ENCODE measurements around the gene TNS1.

TNS1 gene

DNA sequence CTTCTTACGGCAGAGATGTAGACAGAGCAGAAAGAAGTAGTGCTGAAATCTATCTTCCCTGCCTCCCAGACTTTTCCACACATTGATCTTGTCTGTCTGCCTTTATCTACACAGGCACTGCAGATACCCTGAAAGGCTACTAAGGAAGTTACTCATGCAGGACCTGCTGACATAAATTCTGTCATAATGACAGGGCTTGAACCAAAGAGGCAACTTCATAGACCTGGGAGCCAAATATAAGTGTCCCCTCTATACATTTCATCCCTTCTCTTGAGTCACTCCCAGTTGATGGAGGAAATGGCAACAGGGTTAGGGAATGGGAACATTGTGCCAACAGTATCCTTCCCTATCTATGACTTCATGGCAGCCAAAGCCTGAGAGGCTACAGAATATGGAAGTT, 157.5 kb downstream of the TNS1 start:
- Histone ChIP-seq H3K36me3 (ENCODE audit: insufficient read depth, low read length) (peaks cover 68% of the 10 kb centered on the region), H3K9ac (ENCODE audit: insufficient read length) (no peak overlapping the region), H3K4me3 (no peak overlapping the region), H3K27ac (no peak overlapping the region), H3K9me3 (ENCODE audit: low read depth, low read length) (peaks cover 2% of the 10 kb centered on the region; the same call in 1 of the 2 replicates)
- no peak for DNase-seq (ENCODE audit: low read depth, low spot score)
- TF ChIP-seq EZH2 (IDR thresholded peaks at IDR 0.05) (no peak), FOXP2 (optimal IDR thresholded peaks at IDR 0.05; ENCODE audit: control extremely low read depth, extremely low read length, insufficient read depth) (no peak), POLR2AphosphoS5 (IDR thresholded peaks at IDR 0.05; ENCODE audit: borderline replicate concordance, low read depth, low read length) (no peak)

GRCh38 chr2:217844696-217845095, 158.1 kb downstream of the TNS1 start:
- H3K27ac ChIP-seq: no peak overlapping the region
- no peak overlapping the region for H3K9ac ChIP-seq (ENCODE audit: insufficient read length)
- peaks cover 63% of the 10 kb centered on the region for H3K36me3 ChIP-seq (ENCODE audit: insufficient read depth, low read length)
- TF ChIP-seq FOXP2 (optimal IDR thresholded peaks at IDR 0.05; ENCODE audit: control extremely low read depth, extremely low read length, insufficient read depth) (no peak), POLR2AphosphoS5 (IDR thresholded peaks at IDR 0.05; ENCODE audit: borderline replicate concordance, low read depth, low read length) (no peak), EZH2 (IDR thresholded peaks at IDR 0.05) (no peak)
- H3K9me3 ChIP-seq (ENCODE audit: low read depth, low read length): peaks cover 2% of the 10 kb centered on the region; the same call in 1 of the 2 replicates
- no peak overlapping the region for H3K4me3 ChIP-seq
- no peak for DNase-seq (ENCODE audit: low read depth, low spot score)

- no peak overlapping the region for H3K4me3 ChIP-seq
- H3K9me3 ChIP-seq (ENCODE audit: low read depth, low read length): peaks cover 2% of the 10 kb centered on the region; the same call in 1 of the 2 replicates
- TF ChIP-seq POLR2AphosphoS5 (IDR thresholded peaks at IDR 0.05; ENCODE audit: borderline replicate concordance, low read depth, low read length): no peak
- no peak for TF ChIP-seq EZH2 (IDR thresholded peaks at IDR 0.05)
- H3K36me3 ChIP-seq (ENCODE audit: insufficient read depth, low read length): peaks cover 51% of the 10 kb centered on the region
- H3K27ac ChIP-seq: no peak overlapping the region
- H3K9ac ChIP-seq (ENCODE audit: insufficient read length): no peak overlapping the region
- DNase-seq (ENCODE audit: low read depth, low spot score): no peak
These were observed 159.5 kb downstream of the TNS1 start for GRCh38 chr2:217843324-217843723.

DNA sequence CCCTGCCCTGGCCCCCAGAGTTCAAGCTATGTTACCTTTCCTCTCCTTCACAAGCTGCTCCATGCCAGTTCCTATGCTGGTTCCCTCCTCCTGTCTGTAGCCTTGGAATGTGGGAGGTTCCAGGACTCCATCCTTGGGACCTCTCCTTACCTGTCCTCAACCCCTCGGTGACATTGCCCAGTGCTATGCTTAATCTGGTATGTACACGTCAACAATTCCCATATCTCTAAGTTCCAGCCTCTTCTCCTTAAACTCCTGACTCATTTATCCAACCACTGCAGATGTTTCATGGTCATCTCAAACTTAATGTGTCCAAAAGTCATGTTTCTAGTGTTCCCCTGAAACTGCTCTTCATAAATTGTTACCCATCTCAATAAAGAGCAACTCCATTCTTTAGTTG, 160.8 kb downstream of the TNS1 start:
- TF ChIP-seq POLR2AphosphoS5 (IDR thresholded peaks at IDR 0.05; ENCODE audit: borderline replicate concordance, low read depth, low read length) (no peak), EZH2 (IDR thresholded peaks at IDR 0.05) (no peak), FOXP2 (optimal IDR thresholded peaks at IDR 0.05; ENCODE audit: control extremely low read depth, extremely low read length, insufficient read depth) (no peak)
- Histone ChIP-seq H3K27ac (no peak overlapping the region), H3K4me3 (no peak overlapping the region), H3K36me3 (ENCODE audit: insufficient read depth, low read length) (peaks cover 38% of the 10 kb centered on the region), H3K9me3 (ENCODE audit: low read depth, low read length) (peaks cover 2% of the 10 kb centered on the region; the same call in 1 of the 2 replicates), H3K9ac (ENCODE audit: insufficient read length) (no peak overlapping the region)
- no peak for DNase-seq (ENCODE audit: low read depth, low spot score)

- TF ChIP-seq POLR2AphosphoS5 (IDR thresholded peaks at IDR 0.05; ENCODE audit: borderline replicate concordance, low read depth, low read length) (no peak), FOXP2 (optimal IDR thresholded peaks at IDR 0.05; ENCODE audit: control extremely low read depth, extremely low read length, insufficient read depth) (no peak), EZH2 (IDR thresholded peaks at IDR 0.05) (no peak)
- Histone ChIP-seq H3K9ac (ENCODE audit: insufficient read length) (no peak overlapping the region), H3K9me3 (ENCODE audit: low read depth, low read length) (peaks cover 2% of the 10 kb centered on the region; the same call in 1 of the 2 replicates), H3K36me3 (ENCODE audit: insufficient read depth, low read length) (peaks cover 26% of the 10 kb centered on the region), H3K4me3 (no peak overlapping the region), H3K27ac (no peak overlapping the region)
- no peak for DNase-seq (ENCODE audit: low read depth, low spot score)
These were observed 162.3 kb downstream of the TNS1 start for GRCh38 chr2:217840522-217840921.

- TF ChIP-seq POLR2AphosphoS5 (IDR thresholded peaks at IDR 0.05; ENCODE audit: borderline replicate concordance, low read depth, low read length) (no peak), EZH2 (IDR thresholded peaks at IDR 0.05) (no peak), FOXP2 (optimal IDR thresholded peaks at IDR 0.05; ENCODE audit: control extremely low read depth, extremely low read length, insufficient read depth) (no peak)
- no peak overlapping the region for H3K9ac ChIP-seq (ENCODE audit: insufficient read length)
These were observed 163.1 kb downstream of the TNS1 start for GRCh38 chr2:217839750-217840107.

GRCh38 chr2:217839073-217839749, 163.6 kb downstream of the TNS1 start:
- TF ChIP-seq POLR2AphosphoS5 (IDR thresholded peaks at IDR 0.05; ENCODE audit: borderline replicate concordance, low read depth, low read length) (no peak; the same call in 1 of the 2 replicates), FOXP2 (optimal IDR thresholded peaks at IDR 0.05; ENCODE audit: control extremely low read depth, extremely low read length, insufficient read depth) (no peak), EZH2 (IDR thresholded peaks at IDR 0.05) (no peak)
- no peak overlapping the region for H3K9ac ChIP-seq (ENCODE audit: insufficient read length)
- peaks cover 26% of the 10 kb centered on the region for H3K36me3 ChIP-seq (ENCODE audit: insufficient read depth, low read length)
- no peak for DNase-seq (ENCODE audit: low read depth, low spot score)
- no peak overlapping the region for H3K27ac ChIP-seq
- H3K9me3 ChIP-seq (ENCODE audit: low read depth, low read length): no peaks in the 10 kb centered on the region
- no peak overlapping the region for H3K4me3 ChIP-seq

More at GRCh38 chr2:217839750-217840107, 163.1 kb downstream of the TNS1 start:
- no peak overlapping the region for H3K27ac ChIP-seq
- H3K4me3 ChIP-seq: no peak overlapping the region
- H3K9me3 ChIP-seq (ENCODE audit: low read depth, low read length): no peaks in the 10 kb centered on the region
- H3K36me3 ChIP-seq (ENCODE audit: insufficient read depth, low read length): peaks cover 26% of the 10 kb centered on the region
- DNase-seq (ENCODE audit: low read depth, low spot score): no peak

- Histone ChIP-seq H3K9ac (ENCODE audit: insufficient read length) (no peak overlapping the region), H3K36me3 (ENCODE audit: insufficient read depth, low read length) (peaks cover 29% of the 10 kb centered on the region), H3K4me3 (no peak overlapping the region), H3K27ac (no peak overlapping the region), H3K9me3 (ENCODE audit: low read depth, low read length) (no peaks in the 10 kb centered on the region)
- no peak for DNase-seq (ENCODE audit: low read depth, low spot score)
- no peak for TF ChIP-seq POLR2AphosphoS5 (IDR thresholded peaks at IDR 0.05; ENCODE audit: borderline replicate concordance, low read depth, low read length)
- no peak for TF ChIP-seq FOXP2 (optimal IDR thresholded peaks at IDR 0.05; ENCODE audit: control extremely low read depth, extremely low read length, insufficient read depth)
- TF ChIP-seq EZH2 (IDR thresholded peaks at IDR 0.05): no peak
These were observed 164.4 kb downstream of the TNS1 start for GRCh38 chr2:217838409-217838831.

Measured in SK-N-MC (cell line).